ENCODE measurements around the gene TEDC2. TPM values are rescaled to one million over a fixed set of nuclear protein-coding genes. Genes with fewer than 3 reads are reported as not detected.

The TEDC2 gene
- total and polyA plus RNA-seq, 9 of the 15 experiments (the other 6 are each of a cell fraction or from before 2014, with no cell fraction given): 0.75 to 57.0 (median 17.6) TPM

DNA sequence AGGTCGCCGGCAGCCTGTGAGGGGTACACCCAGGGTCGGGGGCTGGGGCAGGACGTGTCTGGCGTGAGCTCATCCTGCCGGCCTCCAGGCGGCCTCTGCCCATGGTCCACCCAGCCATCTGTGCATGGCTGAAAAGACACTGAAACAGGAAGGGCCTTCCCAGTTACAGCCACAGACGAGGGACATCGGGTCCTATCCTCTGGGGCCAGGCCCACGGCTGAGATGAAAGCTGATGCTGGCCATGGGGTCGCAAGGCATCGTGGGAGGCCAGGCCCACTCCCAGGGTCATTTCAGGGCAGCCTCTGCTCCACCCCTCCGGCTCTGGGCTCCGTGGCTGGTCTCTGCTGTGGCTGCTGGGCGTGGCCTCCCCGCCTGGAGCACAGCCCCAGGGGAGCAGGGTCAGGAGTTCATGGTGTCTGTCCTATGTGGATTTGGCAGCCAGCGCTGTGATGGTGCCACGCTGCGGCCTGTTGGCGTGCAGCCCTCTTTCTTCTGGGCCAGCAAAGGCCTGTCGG, 37.3 kb downstream of the TEDC2 start (continued):
- peak; percentile 51; the same call in 1 of the 2 replicates for TF ChIP-seq NR2C2 (CRISPR knock-in tag; IDR thresholded peaks at IDR 0.05)
- TF ChIP-seq NR2C2 (tag; IDR thresholded peaks at IDR 0.05): peak; percentile 92
- TF ChIP-seq SMARCA5 (IDR thresholded peaks at IDR 0.05): no peak
- no peak for TF ChIP-seq GTF2F1 (IDR thresholded peaks at IDR 0.05; ENCODE audit: low read depth, low read length)
- TF ChIP-seq L3MBTL2 (IDR thresholded peaks at IDR 0.05): peak; percentile 58; the same call in 1 of the 2 replicates
- TF ChIP-seq, protein P1, sequence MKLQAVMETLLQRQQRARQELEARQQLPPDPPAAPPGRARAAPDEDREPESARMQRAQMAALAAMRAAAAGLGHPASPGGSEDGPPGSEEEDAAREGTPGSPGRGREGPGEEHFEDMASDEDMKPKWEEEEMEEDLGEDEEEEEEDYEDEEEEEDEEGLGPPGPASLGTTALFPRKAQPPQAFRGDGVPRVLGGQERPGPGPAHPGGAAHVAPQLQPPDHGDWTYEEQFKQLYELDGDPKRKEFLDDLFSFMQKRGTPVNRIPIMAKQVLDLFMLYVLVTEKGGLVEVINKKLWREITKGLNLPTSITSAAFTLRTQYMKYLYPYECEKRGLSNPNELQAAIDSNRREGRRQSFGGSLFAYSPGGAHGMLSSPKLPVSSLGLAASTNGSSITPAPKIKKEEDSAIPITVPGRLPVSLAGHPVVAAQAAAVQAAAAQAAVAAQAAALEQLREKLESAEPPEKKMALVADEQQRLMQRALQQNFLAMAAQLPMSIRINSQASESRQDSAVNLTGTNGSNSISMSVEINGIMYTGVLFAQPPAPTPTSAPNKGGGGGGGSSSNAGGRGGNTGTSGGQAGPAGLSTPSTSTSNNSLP (IDR thresholded peaks at IDR 0.05; ENCODE audit: borderline replicate concordance, low read depth, low read length): no peak
- no peak for TF ChIP-seq ZNF354B (CRISPR knock-in tag; IDR thresholded peaks at IDR 0.05)
- TF ChIP-seq HOXB6 (CRISPR knock-in tag; IDR thresholded peaks at IDR 0.05; ENCODE audit: borderline replicate concordance): no peak
- TF ChIP-seq DPF2 (IDR thresholded peaks at IDR 0.05): peak; percentile 22; the same call in 1 of the 2 replicates
- TF ChIP-seq ZNF224 (CRISPR knock-in tag; IDR thresholded peaks at IDR 0.05): no peak
- TF ChIP-seq, protein P2, sequence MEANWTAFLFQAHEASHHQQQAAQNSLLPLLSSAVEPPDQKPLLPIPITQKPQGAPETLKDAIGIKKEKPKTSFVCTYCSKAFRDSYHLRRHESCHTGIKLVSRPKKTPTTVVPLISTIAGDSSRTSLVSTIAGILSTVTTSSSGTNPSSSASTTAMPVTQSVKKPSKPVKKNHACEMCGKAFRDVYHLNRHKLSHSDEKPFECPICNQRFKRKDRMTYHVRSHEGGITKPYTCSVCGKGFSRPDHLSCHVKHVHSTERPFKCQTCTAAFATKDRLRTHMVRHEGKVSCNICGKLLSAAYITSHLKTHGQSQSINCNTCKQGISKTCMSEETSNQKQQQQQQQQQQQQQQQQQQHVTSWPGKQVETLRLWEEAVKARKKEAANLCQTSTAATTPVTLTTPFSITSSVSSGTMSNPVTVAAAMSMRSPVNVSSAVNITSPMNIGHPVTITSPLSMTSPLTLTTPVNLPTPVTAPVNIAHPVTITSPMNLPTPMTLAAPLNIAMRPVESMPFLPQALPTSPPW (CRISPR knock-in tag; IDR thresholded peaks at IDR 0.05): peak; percentile 27; the same call in 1 of the 2 replicates
- peak; percentile 56 to 66 for TF ChIP-seq NRF1 (conservative IDR thresholded peaks at IDR 0.05 in 1 of 2, IDR thresholded peaks at IDR 0.05 in 1 of 2)
- no peak for TF ChIP-seq KLF16 (IDR thresholded peaks at IDR 0.05)
- peak; percentile 77 for TF ChIP-seq NR2C1 (IDR thresholded peaks at IDR 0.05)
- TF ChIP-seq NR2C1 (tag; IDR thresholded peaks at IDR 0.05): peak; percentile 80
- peak in 1 of 2 experiments; percentile 31; a peak in 1 of 4 replicates for TF ChIP-seq TBL1XR1 (IDR thresholded peaks at IDR 0.05; ENCODE audit: low read length in 2 of 2)
- TF ChIP-seq ATF7 (IDR thresholded peaks at IDR 0.05): peak; percentile 59; the same call in 1 of the 2 replicates
- TF ChIP-seq SIRT6 (IDR thresholded peaks at IDR 0.05; ENCODE audit: low read depth, low read length): no peak
- no peak for TF ChIP-seq ZNF212 (CRISPR knock-in tag; IDR thresholded peaks at IDR 0.05)
- peak; percentile 46; the same call in 1 of the 2 replicates for TF ChIP-seq KLF13 (tag; IDR thresholded peaks at IDR 0.05; ENCODE audit: borderline replicate concordance, low read depth)
- no peak for TF ChIP-seq ATF1 (CRISPR knock-in tag; IDR thresholded peaks at IDR 0.05)
- TF ChIP-seq ATF1 (tag; IDR thresholded peaks at IDR 0.05): peak; percentile 33; the same call in 1 of the 2 replicates
- TF ChIP-seq, protein P3, sequence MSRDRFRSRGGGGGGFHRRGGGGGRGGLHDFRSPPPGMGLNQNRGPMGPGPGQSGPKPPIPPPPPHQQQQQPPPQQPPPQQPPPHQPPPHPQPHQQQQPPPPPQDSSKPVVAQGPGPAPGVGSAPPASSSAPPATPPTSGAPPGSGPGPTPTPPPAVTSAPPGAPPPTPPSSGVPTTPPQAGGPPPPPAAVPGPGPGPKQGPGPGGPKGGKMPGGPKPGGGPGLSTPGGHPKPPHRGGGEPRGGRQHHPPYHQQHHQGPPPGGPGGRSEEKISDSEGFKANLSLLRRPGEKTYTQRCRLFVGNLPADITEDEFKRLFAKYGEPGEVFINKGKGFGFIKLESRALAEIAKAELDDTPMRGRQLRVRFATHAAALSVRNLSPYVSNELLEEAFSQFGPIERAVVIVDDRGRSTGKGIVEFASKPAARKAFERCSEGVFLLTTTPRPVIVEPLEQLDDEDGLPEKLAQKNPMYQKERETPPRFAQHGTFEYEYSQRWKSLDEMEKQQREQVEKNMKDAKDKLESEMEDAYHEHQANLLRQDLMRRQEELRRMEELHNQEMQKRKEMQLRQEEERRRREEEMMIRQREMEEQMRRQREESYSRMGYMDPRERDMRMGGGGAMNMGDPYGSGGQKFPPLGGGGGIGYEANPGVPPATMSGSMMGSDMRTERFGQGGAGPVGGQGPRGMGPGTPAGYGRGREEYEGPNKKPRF (IDR thresholded peaks at IDR 0.05; ENCODE audit: low read depth, low read length): no peak
- TF ChIP-seq ZNF165 (CRISPR knock-in tag; IDR thresholded peaks at IDR 0.05; ENCODE audit: borderline replicate concordance): no peak
- no peak for TF ChIP-seq RBM34 (IDR thresholded peaks at IDR 0.05; ENCODE audit: borderline replicate concordance, insufficient read depth, low read length)
- TF ChIP-seq ZNF707 (CRISPR knock-in tag; conservative IDR thresholded peaks at IDR 0.05): no peak
- TF ChIP-seq ZNF232 (CRISPR knock-in tag; IDR thresholded peaks at IDR 0.05): peak; percentile 98
- TF ChIP-seq PHF21A (IDR thresholded peaks at IDR 0.05; ENCODE audit: borderline replicate concordance, low read depth): peak; percentile 45; the same call in 1 of the 2 replicates

Measured in K562 (cell line).